ENCODE results near the gene FAM131C. TPM values are rescaled to one million over a fixed set of nuclear protein-coding genes. Genes with fewer than 3 reads are reported as not detected.
"Not testable (repeated sequence)": the region's sequence is repeated elsewhere in the genome, so short reads cannot be mapped to it uniquely, and the experiment has no call there.

Gene FAM131C
- total RNA-seq, 1 donor from 2014 or later: 0.82 TPM

GRCh38 chr1:16107039-16107438, 33.6 kb upstream of the FAM131C start:
- not testable (repeated sequence) for DNase-seq (ENCODE audit: extremely low read depth, low read depth, low spot score)

- no peak for DNase-seq (ENCODE audit: extremely low read depth, low read depth, low spot score)
Observed at GRCh38 chr1:16101623-16102022, 28.2 kb upstream of the FAM131C start.

GRCh38 chr1:16099412-16099811, 26.0 kb upstream of the FAM131C start:
- DNase-seq (ENCODE audit: extremely low read depth, low read depth, low spot score): no peak

- no peak for DNase-seq (ENCODE audit: extremely low read depth, low read depth, low spot score)
Observed at GRCh38 chr1:16095447-16095846, 22.0 kb upstream of the FAM131C start.

GRCh38 chr1:16094453-16095158, 21.2 kb upstream of the FAM131C start:
- DNase-seq (ENCODE audit: extremely low read depth, low read depth, low spot score): no peak

GRCh38 chr1:16093611-16094010, 20.2 kb upstream of the FAM131C start:
- no peak for DNase-seq (ENCODE audit: extremely low read depth, low read depth, low spot score)

- no peak for DNase-seq (ENCODE audit: extremely low read depth, low read depth, low spot score)
Observed at GRCh38 chr1:16092923-16093511, 19.6 kb upstream of the FAM131C start.

GRCh38 chr1:16092097-16092922, 18.9 kb upstream of the FAM131C start:
- no peak for DNase-seq (ENCODE audit: extremely low read depth, low read depth, low spot score)

- DNase-seq (ENCODE audit: extremely low read depth, low read depth, low spot score): no peak
Observed at GRCh38 chr1:16091296-16091695, 17.8 kb upstream of the FAM131C start.

- no peak for DNase-seq (ENCODE audit: extremely low read depth, low read depth, low spot score)
Observed at GRCh38 chr1:16090076-16090826, 16.8 kb upstream of the FAM131C start.

- DNase-seq (ENCODE audit: extremely low read depth, low read depth, low spot score): no peak
Observed at GRCh38 chr1:16088996-16089395, 15.5 kb upstream of the FAM131C start.

- DNase-seq (ENCODE audit: extremely low read depth, low read depth, low spot score): no peak
Observed at GRCh38 chr1:16088351-16088911, 15.0 kb upstream of the FAM131C start.

- no peak for DNase-seq (ENCODE audit: extremely low read depth, low read depth, low spot score)
Observed at GRCh38 chr1:16087733-16088132, 14.3 kb upstream of the FAM131C start.

GRCh38 chr1:16085522-16085921, 12.1 kb upstream of the FAM131C start:
- DNase-seq (ENCODE audit: extremely low read depth, low read depth, low spot score): no peak

GRCh38 chr1:16083486-16083885, 10.0 kb upstream of the FAM131C start:
- DNase-seq (ENCODE audit: extremely low read depth, low read depth, low spot score): no peak

- peak; percentile 31 for DNase-seq (ENCODE audit: extremely low read depth, low read depth, low spot score)
Observed at GRCh38 chr1:16082283-16083038, 9.0 kb upstream of the FAM131C start.

GRCh38 chr1:16081636-16082035, 8.2 kb upstream of the FAM131C start:
- no peak for DNase-seq (ENCODE audit: extremely low read depth, low read depth, low spot score)

- no peak for DNase-seq (ENCODE audit: extremely low read depth, low read depth, low spot score)
Observed at GRCh38 chr1:16080422-16081150, 7.1 kb upstream of the FAM131C start.

GRCh38 chr1:16078925-16079656, 5.6 kb upstream of the FAM131C start:
- no peak for DNase-seq (ENCODE audit: extremely low read depth, low read depth, low spot score)

Data from glomerular endothelial cell (primary cell).